Kidney tubule cell (primary cell): Measurements from ENCODE around the gene LAMB3.

ENCODE experiments used
- DNase-seq: peaks from one replicate; pipeline ENCODE4 v3.0.0-alpha.2; 2018; ENCODE audit warnings: low spot score

Gene LAMB3

DNA sequence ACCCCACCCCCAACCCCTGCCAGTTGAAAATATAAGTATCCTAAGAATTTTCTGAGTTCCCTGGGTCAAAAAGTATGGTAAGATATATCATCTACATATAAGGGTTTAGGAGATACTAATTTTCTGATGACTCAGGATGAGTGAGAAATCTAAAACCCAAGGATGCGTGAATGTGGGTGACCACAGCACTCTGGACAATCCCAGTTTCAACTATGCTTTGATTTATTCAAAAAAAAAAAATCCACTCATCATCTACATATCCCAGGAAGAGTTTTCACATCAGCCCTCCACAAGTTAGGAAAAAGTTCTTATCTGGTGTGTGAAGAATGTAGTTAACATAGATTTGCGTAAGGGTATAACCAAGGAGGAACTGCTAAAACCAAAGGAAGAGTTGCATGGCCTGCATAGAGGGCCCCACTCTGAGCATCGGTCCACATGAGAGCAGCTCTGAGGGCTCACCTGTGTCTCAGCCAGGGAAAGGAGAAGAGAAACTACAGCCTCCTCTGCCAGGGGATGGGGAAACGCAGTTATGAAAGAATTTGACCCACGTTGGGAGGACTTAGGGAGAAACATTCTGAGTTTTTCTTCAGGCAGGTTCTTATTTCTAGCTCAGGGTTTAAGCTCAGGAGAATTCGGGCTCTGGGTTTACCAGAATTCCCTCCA lies 18.8 kb downstream of the LAMB3 start:
- peak; percentile 89 for DNase-seq

DNA sequence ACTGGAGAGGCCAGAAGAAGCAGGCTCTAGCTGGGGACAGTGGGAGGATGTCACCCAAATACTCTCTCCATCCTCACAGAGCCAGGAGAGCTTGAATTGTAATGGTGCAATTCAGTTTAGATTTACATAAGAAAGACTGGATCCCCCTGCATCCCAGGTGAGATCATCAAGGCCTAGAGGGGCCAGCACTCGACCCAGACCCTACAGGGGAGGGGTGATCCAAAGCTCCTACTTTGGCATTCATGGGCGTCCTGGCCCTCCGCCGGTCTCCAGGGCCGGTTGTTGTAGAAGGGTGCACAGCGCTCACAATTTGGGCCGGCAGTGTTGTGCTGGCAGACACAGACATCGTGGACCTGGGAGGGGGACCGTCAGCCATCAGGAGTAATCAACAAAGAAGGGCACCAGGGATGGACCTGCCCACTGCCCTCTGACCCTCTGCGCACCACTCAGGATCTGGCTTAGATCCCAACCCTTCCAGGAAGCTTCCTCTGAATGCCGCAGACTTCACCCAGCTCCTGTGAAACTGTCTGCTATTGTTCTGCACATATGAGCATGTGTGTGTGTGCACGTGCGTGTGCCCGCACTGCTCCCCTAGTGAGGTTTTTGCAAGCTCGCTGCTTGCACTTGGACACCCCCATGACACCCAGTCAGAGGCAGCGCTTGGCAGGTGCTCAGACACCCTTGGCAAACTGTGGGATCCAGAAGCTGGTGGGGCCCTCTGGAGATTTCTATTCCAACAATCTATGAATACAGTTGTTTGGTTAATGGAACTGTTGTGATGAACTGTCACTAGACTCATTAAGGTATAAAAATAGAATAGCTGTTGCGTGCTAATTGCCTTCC lies 21.6 kb downstream of the LAMB3 start:
- DNase-seq: no peak

DNA sequence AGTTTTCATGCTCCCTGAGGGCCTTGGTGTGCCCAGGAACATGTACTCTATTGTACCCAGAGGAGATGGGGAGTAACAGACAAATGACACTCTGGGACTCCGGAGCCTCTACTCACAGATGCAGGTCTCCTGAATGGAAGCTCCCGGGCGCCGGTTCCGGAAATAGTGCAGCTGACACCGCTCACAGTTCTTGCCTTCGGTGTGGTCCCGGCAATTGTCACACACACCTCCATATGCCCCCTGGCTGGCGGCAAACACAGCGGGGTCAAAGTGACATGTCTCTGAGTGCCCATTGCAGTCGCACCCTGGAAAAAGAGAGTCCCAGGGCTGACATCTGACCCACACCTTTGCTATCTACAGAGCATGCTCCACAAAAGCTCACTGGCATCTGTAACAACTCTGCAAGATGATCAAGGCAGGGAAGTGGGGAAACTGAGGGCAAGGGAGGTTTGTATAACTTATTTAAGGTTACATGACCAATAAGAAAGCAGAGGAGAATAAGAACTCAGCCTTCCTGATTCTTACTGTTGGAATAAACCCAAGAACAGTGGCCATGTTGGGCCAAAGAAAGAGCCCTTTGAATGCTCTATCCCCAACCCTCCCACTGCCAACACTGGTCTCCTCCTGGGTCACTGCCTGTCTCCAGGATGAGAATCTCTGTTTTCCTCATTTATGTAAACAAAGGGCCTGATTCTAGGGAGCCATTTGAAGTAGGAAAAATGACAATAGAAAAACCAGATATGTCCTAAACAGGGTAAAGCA lies 22.4 kb downstream of the LAMB3 start:
- DNase-seq: no peak

DNA sequence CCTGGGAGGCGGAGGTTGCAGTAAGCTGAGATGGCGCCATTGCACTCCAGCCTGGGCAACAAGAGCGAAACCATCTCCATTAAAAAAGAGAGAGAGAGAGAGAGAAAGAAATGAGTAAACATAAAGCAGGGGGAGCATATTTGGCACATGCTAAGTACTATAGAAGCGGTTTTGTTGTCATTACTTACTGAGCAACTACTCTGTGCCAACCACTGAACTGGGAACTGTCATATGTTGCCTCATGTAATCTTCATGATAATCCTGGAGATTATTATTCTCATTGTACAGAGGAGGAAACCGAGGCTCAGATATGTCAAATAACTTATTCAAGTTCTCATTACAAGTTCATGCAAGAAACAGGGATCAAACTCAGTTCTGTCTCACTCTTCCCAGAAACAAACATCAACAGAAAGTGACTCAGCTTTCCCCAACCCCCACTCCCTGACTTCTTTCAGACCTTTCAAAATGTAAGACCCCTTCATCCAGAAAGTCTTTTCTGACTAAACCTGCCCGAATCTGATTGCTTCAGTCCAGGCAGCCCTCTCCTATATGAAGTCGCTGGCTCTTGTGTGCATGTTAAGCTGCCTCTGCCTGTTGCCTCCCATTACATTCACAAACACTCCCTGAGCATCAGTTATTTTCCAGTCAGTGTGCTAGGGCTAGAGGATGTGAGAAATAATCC lies 23.5 kb downstream of the LAMB3 start:
- DNase-seq: no peak

GRCh38 chr1:209627732-209628196 lies 24.5 kb downstream of the LAMB3 start:
- peak; percentile 80 for DNase-seq

GRCh38 chr1:209627027-209627731 lies 25.0 kb downstream of the LAMB3 start:
- DNase-seq: no peak

DNA sequence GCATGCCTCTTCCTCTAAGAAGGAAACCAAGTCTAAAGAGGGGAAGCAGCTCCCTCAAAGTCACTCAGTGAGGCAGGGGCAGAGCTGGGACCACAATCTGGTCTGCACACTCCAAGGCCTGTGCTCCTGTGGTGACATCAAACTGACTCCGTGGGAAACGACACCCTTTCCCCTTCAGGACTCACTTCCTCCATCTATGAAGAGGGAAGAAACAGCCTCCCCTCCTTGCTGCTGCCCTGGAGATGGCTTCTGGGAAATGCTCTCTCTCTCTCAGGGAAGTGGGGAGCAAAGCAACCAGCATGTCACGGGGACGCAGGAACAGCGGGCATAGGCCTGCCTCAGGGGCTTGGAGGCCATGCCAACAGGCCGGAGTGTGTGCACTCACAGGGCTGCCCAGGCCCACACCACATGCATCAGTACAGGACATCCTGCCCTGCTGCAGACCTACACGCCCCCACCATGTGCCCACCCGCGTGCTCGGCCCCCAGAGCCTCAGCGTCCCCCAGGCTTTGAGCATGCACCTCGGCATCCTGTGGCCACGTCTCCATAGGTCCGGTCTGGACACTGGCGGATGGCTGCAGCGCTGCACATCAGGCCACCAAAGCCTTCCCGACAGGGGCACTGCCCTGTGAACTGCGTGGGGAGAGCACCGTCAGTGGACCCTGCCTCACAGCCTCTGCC lies 25.7 kb downstream of the LAMB3 start:
- DNase-seq: no peak

DNA sequence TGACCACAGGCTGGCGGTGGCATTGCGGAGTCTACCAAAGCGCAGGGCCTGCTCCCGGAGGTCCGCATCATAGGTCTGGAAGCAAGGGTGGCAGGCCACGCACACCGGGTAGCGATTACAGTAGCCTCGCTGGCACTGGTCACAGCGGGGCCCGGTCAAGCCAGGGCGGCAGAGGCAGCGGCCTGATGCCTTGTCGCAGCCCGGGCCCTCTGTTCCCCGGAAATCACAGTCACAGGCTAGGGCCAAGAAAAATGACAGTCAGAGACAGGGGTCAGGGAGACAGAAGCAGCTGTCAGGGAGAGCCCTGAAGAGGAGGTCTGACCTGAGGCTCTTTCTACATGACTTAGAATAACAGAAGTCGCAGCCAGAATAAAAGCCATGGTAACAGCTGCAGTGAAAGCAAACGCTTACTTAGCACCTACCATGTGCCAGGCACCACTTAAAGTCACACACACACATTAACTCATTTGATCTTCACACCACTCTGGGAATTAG lies 26.4 kb downstream of the LAMB3 start:
- DNase-seq: no peak

DNA sequence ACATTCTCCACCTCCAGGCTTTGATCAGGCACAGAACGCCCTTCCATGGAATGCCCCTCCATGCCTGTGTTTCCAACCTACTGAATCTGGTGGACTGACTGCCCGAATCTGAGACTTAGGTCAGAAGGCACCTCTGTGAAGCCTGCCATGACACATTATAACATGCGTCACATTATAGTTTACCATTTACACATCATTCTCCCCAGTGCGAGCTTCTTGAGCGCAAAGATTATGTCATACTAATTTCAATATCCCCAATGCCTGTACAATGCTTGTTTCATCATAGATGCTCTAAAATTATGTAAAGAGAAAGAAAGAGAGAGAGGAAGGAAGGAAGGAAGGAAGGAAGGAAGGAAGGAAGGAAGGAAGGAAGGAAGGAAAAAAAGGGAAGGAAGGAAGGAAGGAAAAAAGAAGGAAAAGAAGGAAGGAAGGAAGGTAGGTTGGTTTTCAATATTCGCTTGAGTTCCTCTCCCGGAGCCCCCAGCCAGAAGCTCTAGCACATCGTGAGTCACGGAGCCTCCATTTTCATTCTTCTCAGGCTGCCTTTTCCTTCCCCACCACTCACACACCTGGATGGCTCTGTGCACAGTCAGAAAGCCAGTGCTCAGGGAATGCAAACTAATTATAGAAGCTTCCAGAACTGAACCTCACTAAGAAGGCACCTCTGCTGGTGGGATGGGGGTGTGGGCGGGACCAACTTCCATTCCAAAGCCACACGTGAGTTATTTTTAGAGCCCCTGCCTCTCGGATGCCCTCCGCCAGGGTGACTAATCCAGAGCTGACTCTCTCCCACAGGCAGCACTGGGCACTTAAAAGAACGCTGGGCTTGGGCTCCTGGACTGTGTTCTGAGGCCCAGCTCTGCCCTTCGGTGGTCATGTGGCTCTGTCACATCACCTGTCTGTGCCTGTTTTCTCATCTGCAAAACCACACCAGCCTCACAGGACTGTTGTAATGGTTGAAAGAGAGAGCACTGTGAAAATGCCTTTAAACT lies 27.4 kb downstream of the LAMB3 start:
- peak; percentile 76 for DNase-seq

DNA sequence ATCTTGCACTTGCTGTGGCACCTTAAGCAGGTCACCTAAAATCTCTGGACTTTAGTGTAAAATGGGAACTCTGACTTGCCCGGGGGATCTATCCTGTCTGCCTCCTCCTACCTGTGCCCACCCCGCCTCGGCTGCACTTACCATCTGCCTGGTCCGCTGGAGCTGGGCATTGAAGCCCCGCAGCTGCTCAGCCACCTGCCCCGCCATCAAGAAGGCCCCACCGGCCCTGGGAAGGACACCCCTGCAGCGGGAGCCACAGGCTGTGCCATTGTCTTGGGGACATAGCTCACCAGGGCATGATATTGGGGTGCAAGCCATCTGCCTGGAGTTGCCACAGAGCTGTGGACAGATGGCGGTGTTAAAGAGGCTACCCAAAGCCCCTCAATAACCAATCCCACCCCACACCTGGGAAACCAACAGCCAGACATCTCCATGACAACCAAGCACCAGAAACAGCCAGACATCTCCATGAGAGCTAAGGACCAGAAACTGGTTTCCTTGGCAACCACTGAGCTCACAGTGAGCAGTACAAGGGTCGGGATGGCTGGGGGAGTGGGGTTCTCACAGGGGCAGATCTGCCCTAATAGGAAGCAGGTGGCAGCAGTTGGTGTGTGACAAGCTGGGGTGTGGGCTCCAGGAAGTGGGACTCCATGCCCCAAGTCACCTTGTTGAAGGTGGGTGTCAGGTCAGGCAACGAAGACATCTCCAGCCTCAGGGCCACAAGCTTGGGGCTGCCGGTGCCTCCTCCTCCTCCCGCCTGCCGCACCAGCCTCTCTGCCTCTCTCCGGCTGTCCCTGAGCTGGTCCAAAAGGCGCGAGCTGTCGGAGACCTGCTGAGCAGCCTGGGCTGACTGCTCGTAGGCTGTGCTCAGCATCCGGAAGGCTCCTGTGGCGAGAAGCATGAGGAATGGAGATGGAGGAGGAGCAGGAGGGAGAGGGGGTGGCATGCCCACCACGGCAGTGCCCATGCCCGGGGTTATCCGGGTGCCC lies 29.1 kb downstream of the LAMB3 start:
- DNase-seq: no peak

GRCh38 chr1:209621741-209622655 lies 30.2 kb downstream of the LAMB3 start:
- DNase-seq: no peak

DNA sequence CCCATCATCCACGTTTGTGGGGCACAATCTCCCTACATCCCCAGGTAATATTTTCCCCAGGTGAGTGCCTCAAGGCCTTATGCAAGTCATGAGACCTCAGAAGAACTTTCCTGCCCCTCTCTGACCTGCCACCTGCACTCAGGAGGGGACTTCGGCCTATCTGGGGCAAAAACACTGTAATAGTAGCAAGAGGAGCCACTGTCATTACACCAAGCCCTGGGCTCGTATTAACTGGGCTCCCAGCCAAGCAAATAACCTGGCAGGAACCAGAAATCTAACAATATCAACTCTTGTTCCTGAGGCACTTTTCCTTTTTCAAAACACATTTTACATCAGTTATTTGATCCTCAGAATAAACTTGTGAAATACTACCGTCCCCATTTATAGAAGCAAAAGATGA lies 30.9 kb downstream of the LAMB3 start:
- DNase-seq: no peak

- no peak for DNase-seq
Measured at GRCh38 chr1:209620487-209620884, 31.7 kb downstream of the LAMB3 start.

GRCh38 chr1:209619696-209620486 lies 32.3 kb downstream of the LAMB3 start:
- DNase-seq: no peak

DNA sequence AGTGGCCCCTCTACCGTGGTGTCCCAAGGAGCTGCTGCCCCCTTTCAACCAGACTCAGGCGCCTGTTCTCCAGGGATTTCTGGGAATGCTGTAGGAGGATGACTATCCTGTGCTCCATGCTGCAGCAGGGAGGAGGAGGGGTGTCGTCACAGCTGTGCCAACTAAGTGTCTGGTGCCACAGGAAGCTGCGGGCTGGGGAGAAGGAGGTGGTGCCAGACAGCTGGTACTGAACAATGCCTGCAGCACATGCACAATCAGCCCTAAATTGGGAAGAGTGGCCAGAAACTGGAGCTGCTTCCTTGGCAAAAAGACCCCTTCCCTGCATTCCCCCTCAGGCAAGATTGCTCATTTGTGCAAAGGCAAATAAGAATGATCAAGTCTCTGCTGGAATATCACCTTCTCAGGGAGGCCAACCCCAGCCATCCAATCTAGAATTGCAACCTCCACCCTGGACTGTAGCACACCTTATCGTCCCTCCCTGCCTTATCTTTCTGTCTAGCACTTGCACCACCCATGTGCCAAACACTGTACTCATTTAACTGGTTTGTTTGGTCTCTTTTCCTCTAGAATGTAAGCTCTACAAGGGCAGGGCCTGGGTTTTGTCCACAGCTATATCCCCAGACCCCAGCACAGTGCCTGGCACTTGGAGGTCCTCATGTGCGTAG lies 33.3 kb downstream of the LAMB3 start:
- no peak for DNase-seq

DNA sequence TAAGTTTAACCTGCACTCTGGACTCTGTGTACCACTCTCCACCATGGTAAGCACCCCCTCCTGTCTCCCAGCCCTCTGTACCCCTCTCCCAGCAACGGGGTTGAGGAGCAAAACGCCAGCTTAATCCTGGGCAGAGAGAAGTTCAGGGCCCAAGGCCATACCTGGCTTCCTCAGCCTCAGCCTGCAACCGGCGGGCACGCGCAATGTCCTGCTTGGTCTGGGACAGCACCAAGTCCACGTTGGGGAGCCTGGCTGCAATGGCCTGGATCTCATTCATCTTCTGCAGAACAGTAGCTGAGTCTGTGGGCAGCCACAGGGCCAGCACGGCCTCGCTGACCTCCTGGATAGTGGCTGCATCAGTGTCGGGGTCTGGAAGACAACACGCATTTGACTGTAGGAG lies 33.9 kb downstream of the LAMB3 start:
- DNase-seq: no peak
